ENCODE results near the gene GATA3.

Gene GATA3

DNA sequence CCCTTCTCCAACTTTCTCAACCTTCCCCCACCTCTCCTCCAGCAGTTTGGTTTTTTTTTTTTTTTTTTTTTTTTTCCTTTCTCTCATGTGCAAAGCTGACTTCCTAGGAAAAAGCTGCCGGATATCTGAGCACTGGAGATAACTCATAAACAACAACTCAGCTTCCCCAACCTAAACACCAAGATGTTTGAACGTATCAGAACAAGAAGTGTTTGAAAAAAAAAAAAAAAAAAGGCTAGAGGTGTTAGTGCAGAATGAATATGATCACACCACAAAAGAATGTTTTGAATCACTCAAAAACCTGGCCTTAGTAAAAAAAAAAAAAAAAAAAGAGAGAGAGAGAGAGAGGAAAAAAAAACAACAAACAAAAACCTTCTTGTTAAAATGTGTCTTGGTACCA is 11.2 kb downstream of the GATA3 start:
- no peak for DNase-seq

DNA sequence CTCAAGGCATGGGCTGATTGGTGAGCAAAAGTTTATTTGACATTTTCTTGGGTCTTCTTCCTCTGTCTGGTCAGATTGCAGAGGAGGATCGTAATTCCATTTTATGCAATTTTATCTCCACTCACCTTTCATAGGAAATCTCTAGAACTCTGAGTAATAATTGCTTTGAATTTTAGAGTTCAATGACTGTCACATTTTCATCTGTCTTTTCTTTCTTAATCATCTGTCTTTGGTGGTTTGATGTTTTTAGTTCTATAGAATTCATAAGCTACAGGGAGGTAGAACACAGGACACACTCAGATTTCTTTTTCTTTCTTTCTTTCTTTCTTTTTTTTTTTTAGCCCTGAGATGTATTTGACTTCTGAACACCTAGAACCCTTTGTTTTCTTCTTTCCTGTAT is 11.6 kb downstream of the GATA3 start:
- no peak for DNase-seq

DNA sequence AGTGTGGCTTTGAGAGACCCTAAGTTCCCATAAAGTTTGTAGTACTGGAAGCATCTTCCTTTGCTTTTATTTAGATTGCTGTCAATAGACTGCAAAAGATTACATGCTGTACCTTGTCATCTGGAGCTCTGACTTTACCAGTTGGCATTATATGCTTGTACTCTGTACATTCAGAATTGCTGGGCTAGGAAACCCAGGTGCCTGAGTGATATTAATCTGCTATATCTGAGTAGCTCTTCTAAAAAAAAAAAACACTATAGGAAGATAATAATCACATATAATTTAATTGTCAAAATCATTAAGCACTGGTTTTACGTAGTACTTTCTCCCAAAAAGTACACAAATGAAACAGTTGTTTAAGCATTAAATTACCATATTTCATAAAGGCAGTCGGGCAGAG is 12.3 kb downstream of the GATA3 start:
- DNase-seq: no peak

DNA sequence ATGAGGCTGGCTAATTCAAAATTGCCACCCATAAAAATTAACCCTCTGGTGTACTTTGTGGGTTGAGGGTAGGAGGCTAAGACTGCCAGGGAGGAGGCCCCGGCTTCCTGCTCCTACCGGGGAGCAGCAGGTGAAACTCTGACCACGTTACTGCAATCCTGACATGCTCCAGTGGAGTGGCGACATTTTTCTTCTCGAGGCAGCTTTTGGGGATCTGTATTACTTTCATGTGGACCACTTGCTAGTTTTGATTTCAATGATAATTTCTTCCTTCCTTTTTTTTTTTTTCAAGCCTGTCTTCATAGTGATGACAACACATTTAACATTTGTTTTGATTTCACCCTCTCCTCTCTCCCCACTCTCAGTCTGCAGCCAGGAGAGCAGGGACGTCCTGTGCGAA is 14.6 kb downstream of the GATA3 start:
- no peak for DNase-seq

DNA sequence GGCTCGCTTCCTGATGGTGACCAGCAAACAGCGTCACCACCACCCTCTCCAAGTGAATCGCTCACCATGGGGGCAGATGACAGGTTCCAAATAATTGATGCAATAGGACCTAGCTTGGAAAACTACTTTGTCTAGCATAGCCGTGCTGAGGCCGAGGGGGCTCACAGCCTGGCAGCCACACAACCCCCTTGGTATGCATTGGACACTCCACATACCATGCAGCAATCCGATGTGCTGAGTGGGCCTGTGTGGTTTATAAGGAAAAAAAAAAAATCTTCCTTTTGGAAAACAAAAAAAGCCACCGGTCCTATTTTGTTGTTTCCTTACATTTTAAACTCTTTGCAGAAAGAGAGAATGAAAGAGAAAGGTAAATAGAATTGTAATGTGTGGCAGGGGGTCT is 15.1 kb downstream of the GATA3 start:
- DNase-seq: no peak

DNA sequence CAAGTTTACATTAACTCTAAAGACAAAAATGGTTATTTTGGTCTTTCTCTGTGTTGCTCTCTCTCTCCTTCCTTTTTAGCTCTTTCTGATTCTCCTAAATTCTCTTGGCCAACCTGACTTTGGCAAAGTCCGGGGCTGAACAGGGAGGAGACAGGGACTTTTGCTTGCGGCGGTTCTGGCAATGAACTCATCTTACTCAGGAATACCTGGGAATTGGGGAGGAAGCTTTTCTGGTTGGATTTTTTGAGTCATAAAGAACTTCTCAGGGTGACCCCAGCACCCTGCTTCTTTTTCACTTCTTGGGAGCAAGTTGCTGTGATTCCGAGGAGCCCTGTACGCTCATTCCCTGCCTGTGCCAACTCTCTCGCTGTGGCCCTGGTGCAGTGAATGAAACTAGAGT is 16.0 kb downstream of the GATA3 start:
- no peak for DNase-seq

DNA sequence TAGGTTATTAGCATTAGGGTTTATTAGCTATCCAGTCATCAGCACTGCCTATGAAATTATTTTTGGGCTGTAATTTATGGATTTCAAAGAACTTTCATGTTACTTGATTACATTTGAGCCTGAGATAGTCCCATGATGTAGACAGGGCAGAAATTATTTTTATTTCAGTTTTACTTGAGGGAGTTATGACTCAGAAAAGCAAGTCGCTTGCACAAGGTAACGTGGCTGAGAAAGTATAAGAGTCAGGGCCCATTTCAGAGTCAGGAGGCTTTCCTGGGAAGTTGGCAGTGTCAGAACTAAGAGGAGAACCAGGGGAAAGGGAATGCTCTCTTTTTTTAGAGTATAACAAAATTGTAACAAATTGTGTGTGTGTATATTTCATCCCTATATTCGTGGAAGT is 16.5 kb downstream of the GATA3 start:
- no peak for DNase-seq

DNA sequence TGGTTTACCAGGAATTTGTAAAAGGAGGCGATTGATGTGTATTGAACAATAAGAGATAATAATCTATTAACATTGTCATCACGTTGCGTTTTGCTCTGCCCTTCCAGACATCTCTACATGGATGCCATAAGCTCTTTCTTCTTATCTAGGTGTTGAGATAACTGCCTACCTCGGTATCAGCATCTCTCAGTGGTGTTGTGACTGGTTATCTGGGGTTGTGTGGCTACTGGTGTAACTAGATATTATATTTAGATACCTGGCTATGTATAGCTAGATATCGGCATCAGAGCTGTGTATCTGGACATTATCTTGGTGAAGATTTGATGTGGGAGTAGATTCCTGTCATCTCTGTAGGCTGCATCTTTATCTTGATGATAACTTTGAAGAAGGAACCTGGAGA is 17.2 kb downstream of the GATA3 start:
- DNase-seq: no peak

DNA sequence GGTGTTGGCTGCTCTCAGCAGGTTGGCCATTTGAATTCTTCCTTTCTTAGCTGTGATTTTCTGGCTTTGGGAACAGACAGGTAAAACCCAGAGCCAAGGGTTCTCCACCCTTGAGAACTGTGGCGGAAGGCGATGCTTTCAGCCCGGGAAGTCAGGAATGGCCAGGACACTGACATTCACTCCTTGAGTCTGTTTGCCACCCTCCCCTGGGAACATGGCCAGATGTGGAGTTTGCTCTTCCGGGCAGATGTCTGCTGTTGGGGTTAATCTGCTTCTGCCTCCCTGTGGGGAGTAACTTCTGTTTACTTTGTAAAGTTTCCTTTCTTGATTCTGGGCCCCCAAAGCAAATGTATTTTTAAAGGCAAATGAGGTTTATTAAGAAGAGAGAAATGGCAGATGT is 17.7 kb downstream of the GATA3 start:
- DNase-seq: no peak

DNA sequence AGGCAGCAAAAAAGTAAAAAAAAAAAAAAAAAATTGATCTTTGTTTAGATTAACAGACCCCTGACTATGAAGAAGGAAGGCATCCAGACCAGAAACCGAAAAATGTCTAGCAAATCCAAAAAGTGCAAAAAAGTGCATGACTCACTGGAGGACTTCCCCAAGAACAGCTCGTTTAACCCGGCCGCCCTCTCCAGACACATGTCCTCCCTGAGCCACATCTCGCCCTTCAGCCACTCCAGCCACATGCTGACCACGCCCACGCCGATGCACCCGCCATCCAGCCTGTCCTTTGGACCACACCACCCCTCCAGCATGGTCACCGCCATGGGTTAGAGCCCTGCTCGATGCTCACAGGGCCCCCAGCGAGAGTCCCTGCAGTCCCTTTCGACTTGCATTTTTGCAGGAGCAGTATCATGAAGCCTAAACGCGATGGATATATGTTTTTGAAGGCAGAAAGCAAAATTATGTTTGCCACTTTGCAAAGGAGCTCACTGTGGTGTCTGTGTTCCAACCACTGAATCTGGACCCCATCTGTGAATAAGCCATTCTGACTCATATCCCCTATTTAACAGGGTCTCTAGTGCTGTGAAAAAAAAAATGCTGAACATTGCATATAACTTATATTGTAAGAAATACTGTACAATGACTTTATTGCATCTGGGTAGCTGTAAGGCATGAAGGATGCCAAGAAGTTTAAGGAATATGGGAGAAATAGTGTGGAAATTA is 19.4 kb downstream of the GATA3 start:
- no peak for DNase-seq

DNA sequence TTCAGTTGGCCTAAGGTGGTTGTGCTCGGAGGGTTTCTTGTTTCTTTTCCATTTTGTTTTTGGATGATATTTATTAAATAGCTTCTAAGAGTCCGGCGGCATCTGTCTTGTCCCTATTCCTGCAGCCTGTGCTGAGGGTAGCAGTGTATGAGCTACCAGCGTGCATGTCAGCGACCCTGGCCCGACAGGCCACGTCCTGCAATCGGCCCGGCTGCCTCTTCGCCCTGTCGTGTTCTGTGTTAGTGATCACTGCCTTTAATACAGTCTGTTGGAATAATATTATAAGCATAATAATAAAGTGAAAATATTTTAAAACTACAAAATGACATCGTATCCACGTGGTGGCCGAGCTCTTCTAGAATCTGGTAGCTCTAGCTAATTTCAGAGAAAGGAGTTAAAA is 20.4 kb downstream of the GATA3 start:
- no peak for DNase-seq

DNA sequence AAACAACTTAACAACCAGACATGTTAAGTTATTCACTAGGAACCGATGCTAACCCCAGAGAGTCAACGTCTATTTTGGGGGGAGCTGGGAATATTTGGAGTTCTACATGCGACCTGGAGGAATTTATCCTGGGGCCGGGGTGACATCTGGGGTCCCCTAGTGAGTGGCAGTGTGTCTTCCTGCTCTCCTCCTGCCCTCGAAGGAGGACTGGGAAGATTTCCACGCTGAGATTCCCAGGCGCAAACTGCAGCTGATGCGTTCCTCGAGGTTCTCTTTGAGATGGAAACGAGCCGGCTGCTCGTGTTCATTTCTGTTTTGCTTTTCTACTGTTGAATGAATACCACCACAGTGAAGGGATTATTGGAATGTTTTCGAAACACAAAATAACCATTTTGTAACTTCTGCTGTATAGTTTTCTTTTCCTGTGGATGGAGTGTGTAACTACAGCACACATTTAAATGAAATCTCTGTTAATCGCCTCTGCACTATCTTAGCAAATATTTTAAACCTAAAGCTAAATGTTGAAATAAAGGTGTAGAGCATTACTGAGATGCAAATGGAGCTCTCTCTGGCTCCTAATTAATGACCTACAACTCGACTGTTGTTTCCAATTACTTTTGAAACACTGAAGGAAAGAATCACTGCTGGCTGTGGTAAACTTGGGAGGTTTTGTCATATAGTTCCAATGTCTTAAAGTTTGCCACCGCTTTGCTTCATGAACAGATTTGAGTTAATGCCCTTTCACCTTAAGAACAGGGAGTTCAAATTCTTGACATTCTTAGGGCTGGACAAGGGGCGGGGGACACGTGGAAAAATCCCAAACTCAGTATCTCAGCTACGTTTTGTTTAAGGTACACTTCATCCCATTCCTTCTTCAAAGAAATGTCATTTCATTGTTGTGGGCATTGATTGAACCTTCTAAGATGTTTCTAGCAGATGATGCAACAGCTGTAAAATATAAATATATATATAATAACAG is 21.1 kb downstream of the GATA3 start:
- no peak for DNase-seq

DNA sequence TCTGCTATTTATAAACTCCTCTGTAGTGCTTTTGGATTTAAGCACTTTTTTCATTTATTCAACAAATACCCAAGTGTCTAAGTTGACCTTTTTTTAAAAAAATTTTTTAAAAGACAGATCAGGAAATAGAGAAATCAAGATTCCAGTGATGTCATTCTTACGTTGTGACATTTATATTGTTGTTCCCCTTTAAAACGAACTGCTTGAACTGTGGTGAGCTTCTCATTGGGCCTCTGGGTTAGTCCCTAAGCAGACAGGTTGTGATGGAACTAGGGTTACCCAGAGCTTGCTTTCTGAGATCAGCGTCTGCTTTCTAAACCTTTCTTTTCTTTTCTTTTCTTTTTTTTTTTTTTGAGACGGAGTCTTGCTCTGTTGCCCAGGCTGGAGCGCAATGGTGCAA is 22.4 kb downstream of the GATA3 start:
- DNase-seq: no peak

DNA sequence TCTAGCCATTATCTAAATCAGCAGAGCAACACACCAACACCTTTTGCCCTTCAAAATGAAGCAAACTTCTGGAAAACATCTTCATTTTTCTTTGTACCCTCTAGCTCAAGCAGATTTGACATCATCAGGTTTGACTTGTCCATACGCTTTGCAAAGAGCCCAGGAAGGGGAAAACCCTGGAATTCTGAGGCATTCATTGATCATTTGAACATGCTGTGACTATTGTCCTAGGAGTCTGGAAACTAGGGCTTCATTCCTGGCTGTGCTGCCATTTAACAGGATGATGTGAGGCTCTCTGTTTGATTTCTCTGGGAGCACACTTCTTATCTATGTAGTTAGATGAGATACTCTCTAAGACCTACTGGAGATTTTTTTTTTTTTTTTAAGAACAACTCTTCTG is 23.5 kb downstream of the GATA3 start:
- DNase-seq: no peak

DNA sequence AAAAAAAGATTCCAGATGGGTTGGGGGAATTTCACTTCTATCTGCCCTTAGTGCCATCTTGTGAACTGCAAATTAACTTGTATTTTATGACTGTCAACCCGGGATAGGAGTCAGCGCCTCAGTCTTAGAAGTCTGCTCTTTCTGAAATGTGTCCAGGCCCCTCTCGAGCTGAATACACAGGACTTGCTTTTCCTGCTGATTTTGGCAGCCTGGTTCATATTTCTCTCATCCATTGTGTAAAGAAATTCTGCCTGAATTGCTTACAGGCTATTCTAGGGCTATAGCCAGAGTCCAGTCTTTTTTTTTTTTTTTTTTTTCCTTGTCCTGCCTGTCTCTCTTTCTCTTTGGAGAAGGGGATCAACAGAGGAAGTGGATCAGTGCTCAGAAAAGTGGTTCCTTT is 24.6 kb downstream of the GATA3 start:
- DNase-seq: no peak

DNA sequence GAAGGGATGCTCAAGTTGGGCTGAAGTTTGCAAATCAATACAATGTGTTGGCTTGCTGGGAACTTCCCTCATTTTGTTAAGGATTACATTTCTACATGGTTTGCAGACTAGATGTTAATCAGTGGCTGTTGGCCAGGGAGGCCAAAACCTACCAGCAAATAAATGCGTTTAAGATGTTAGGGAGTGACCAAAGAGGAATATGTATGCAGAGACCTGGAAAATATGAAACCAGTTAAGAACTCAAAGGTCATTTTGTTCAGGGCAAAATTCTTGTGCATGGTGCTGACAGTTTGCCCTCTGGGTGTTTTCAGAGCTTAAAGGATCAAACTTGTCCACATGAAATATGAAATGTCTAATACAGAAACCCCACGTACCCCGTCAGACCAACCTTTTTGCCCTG is 30.3 kb downstream of the GATA3 start:
- DNase-seq: no peak

DNA sequence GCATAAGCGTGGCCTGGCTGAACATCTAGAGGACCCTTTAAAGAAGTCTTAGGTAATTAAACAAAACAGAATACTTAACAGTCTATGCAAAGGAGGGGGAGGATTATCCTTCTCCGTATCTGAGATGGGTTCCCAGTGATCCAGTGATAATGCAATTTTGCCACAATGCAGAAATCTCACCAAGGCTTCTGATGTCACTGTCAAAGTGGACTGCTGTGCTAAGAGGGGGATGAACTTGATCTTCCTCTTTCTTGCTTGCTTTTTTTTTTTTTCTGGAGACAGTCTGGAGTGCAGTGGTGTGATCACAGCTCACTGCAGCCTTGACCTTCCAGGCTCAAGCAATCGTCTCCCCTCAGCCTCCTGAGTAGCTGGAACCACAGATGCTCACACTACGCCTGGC is 30.8 kb downstream of the GATA3 start:
- DNase-seq: no peak

DNA sequence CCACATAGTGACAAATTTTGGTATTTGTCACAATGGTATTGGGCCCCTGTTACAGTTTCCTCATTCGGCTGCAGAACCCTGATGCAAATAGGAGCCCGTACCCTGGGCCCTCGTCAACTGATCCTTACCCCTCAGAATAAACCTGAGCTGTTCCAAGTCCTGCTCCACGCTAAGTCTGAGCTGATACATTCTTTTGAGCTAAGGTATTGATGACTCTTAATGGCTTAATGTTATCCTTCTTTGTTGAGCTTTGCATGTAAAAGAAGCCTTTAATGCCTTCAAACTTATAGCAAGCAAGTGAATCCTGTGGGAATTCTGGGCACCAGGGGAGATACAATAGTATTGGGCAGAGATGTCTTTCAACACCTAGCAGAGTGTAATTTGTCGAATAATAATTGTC is 31.8 kb downstream of the GATA3 start:
- DNase-seq: no peak

DNA sequence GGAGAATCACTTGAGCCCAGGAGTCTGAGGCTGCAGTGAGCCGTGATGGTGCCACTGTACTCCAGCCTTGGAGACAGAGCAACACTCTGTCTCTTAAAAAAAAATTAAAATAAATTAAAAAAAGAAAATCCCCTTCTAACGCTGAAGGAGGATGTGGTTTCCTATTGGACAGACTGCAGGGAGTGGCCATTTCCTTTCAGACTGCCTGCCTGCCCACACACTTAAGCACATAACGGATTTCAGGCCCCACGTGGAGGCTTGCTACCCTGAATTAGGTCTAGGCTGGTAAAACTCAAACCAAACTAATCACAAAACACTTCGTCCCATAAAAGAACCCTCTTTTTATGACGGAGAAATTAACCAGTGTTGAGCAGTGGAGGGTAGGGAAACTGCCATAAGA is 34.0 kb downstream of the GATA3 start:
- DNase-seq: peak; percentile 16

DNA sequence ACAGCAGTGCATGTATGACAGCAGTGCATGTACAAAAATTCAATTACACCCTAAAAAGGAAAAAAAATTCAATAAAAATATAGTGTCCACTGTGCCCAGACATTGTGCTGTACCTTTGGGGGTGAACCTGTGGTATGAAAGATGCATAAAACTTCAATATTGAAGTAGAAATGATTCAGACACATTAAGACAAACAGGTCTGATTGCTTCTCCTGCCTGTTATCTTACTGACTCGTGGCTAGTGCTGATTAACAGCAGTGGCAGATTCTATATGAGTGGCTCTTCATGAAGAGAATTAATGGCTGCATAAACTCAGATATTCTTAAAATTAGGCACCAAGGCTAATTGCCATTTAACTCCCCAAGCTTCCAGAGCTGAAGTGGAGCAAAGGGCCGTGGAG is 37.9 kb downstream of the GATA3 start:
- no peak for DNase-seq

DNA sequence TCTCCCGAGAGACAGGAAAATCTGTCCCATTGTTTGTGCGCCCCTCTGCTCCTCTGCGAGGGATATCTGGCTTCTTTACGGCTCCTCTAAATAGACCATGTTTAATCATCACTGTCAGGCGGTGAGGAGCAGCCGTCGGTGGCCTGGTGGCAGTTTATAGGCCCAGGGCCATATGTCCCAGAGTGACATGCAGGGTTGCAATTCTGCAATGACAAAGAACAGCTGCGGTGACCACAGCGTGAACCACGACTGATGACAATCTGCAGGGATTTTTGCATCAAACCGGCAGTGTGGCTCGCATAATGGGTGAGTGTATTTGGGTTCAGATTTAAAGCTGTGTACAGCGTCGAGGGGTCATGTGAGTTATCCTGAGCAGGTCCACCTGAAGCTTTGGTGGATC is 41.5 kb downstream of the GATA3 start:
- no peak for DNase-seq

DNA sequence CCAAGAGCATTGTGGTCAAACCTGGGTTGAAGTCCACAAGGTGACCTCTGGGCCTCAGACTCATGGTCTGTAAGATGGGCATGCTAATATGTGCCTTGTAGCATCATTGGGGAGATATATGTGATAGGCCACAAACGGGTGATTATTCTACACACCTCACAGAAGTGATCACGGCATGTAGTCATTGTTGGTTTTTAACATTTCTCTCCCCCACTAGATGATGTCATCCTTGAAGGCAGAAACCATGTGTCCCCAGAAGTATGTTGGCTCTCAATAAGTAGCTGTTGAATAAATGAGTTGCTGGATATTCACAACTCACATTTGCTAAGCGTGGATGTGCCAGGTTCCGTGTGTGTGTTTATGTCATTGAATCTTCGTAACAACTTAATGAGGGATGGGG is 42.4 kb downstream of the GATA3 start:
- DNase-seq: no peak

DNA sequence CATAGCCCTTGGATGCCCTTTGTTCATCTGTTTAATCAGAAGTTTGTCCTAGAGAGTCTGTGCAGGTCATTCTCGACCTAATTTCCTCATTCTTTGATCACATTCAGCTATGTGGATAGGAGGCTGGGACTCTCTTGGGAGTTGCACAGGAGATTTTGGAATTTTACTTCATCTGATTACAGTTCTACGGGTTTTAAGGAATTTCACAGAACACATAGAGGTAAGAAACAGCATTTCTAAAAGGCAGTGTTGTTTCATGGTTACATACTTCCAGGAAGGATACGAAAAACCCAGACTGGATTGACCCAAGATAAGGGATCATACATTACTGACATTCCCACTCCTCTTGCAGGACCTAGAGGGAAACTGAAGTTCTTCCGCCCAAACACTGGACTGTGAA is 45.9 kb downstream of the GATA3 start:
- no peak for DNase-seq

DNA sequence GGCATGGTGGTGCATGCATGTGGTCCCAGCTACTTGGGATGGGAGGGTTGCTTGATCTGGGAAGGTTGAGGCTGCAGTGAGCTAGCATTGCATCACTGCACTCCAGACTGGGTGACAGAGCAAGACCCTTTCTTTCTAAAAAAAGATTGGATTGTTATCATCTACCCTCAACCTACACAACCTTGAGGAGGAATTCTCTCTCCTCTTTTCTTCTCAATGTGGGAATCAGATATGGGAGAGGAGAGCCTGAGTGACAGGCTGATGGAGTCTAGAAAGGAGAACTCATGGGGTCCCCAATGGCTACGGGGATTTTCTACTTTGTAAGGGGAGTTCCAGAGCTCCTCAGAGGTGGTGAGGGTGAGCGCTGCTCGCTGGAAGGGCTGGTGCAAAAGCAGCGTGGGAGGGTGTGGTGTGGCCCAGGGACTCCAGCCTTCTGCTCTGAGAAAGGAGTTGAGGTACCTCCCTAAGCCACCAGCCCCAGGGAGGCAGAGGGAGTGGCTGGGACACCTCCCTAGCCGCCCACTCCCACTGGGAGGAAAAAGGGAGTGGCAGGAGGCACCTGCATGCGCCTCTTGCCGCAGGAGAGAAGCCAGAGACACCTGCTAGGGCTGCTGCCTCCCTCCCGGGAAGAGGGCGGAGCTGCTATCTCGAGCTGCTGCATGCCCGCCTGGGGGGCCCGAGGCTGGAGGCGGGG is 48.4 kb downstream of the GATA3 start:
- DNase-seq: no peak
